Ramos (cell line): ENCODE measurements around the gene TLCD2.

ENCODE experiments used
- in situ Hi-C: fragments of 300-500 bp; cut with MboI; formaldehyde crosslinking; loops from one replicate; pipeline ENCODE4 v1.14.3; 2022; ENCODE audit warnings: low sequenced_read_pairs; ENCODE audit not compliant: unreplicated experiment

The TLCD2 gene

GRCh38 chr17:1736348-1737281 lies 26.4 kb upstream of the TLCD2 start:
- in situ Hi-C loops: no loop called here

GRCh38 chr17:1735834-1736347 lies 25.7 kb upstream of the TLCD2 start:
- in situ Hi-C loops: no loop called here

- in situ Hi-C loops: no loop called here
Measured at GRCh38 chr17:1735418-1735817, 25.2 kb upstream of the TLCD2 start.

- in situ Hi-C loops: no loop called here
Measured at GRCh38 chr17:1733759-1734158, 23.6 kb upstream of the TLCD2 start.

GRCh38 chr17:1732833-1733321 lies 22.7 kb upstream of the TLCD2 start:
- in situ Hi-C loops: no loop called here

- in situ Hi-C loops: no loop called here
Measured at GRCh38 chr17:1732241-1732832, 22.2 kb upstream of the TLCD2 start.

- in situ Hi-C loops: no loop called here
Measured at GRCh38 chr17:1731194-1731506, 21.0 kb upstream of the TLCD2 start.

GRCh38 chr17:1730326-1731193 lies 20.4 kb upstream of the TLCD2 start:
- in situ Hi-C loops: no loop called here

GRCh38 chr17:1729966-1730325 lies 19.8 kb upstream of the TLCD2 start:
- in situ Hi-C loops: no loop called here

- in situ Hi-C loops: no loop called here
Measured at GRCh38 chr17:1727876-1728630, 17.9 kb upstream of the TLCD2 start.

GRCh38 chr17:1727258-1727789 lies 17.1 kb upstream of the TLCD2 start:
- in situ Hi-C loops: no loop called here

GRCh38 chr17:1726626-1727257 lies 16.6 kb upstream of the TLCD2 start:
- in situ Hi-C loops: no loop called here

GRCh38 chr17:1725642-1726511 lies 15.7 kb upstream of the TLCD2 start:
- in situ Hi-C loops: no loop called here

- in situ Hi-C loops: loop anchor here (25.0 kb wide), 1 partner anchor 312 kb away; the partner anchor contains the start of genes DPH1, OVCA2 and RTN4RL1
Measured at GRCh38 chr17:1724869-1725641, 14.9 kb upstream of the TLCD2 start.

GRCh38 chr17:1724351-1724868 lies 14.2 kb upstream of the TLCD2 start, which contains the start of gene WDR81:
Gene WDR81 (plus strand): TSS chr17:1724704. CDS start chr17:1724960, 256 bp downstream.
- in situ Hi-C loops: loop anchor here (25.0 kb wide), 1 partner anchor 313 kb away; the partner anchor contains the start of genes DPH1, OVCA2 and RTN4RL1

GRCh38 chr17:1722022-1722421 lies 11.8 kb upstream of the TLCD2 start:
- in situ Hi-C loops: loop anchor here (25.0 kb wide), 1 partner anchor 315 kb away; the partner anchor contains the start of genes DPH1, OVCA2 and RTN4RL1
